Measurements from ENCODE around the gene CCL4L2.
"Not testable (repeated sequence)": the region's sequence is repeated elsewhere in the genome, so short reads cannot be mapped to it uniquely, and the experiment has no call there.

Gene CCL4L2

GRCh38 chr17:36185416-36185815 is 25.4 kb upstream of the CCL4L2 start:
- in situ Hi-C loops (cut with HindIII; ENCODE audit: low sequenced_read_pairs), result no loop called here
- DNase-seq (ENCODE audit: low read depth), result no peak
- H3K4me3 ChIP-seq (ENCODE audit: low read depth, low read length), result no peak overlapping the region
- no peak for TF ChIP-seq CTCF (IDR thresholded peaks at IDR 0.05; ENCODE audit: low read depth, low read length, missing control alignments)

- DNase-seq (ENCODE audit: low read depth); in situ Hi-C loops (cut with HindIII; ENCODE audit: low sequenced_read_pairs); H3K4me3 ChIP-seq (ENCODE audit: low read depth, low read length): not testable (repeated sequence)
These were observed 23.8 kb upstream of the CCL4L2 start for GRCh38 chr17:36186810-36187763.

GRCh38 chr17:36187943-36188665 is 22.8 kb upstream of the CCL4L2 start:
- DNase-seq (ENCODE audit: low read depth); in situ Hi-C loops (cut with HindIII; ENCODE audit: low sequenced_read_pairs); H3K4me3 ChIP-seq (ENCODE audit: low read depth, low read length): not testable (repeated sequence)

- in situ Hi-C loops (cut with HindIII; ENCODE audit: low sequenced_read_pairs), result no loop called here
- DNase-seq (ENCODE audit: low read depth), result no peak
- H3K4me3 ChIP-seq (ENCODE audit: low read depth, low read length), result no peak overlapping the region
- no peak for TF ChIP-seq CTCF (IDR thresholded peaks at IDR 0.05; ENCODE audit: low read depth, low read length, missing control alignments)
These were observed 22.0 kb upstream of the CCL4L2 start for GRCh38 chr17:36188891-36189306.

GRCh38 chr17:36189993-36190392 is 20.9 kb upstream of the CCL4L2 start:
- DNase-seq (ENCODE audit: low read depth); H3K4me3 ChIP-seq (ENCODE audit: low read depth, low read length); in situ Hi-C loops (cut with HindIII; ENCODE audit: low sequenced_read_pairs): not testable (repeated sequence)

- DNase-seq (ENCODE audit: low read depth); in situ Hi-C loops (cut with HindIII; ENCODE audit: low sequenced_read_pairs): not testable (repeated sequence)
These were observed 20.1 kb upstream of the CCL4L2 start for GRCh38 chr17:36190549-36191330.

GRCh38 chr17:36193216-36193775 is 17.6 kb upstream of the CCL4L2 start:
- in situ Hi-C loops (cut with HindIII; ENCODE audit: low sequenced_read_pairs), result no loop called here
- DNase-seq (ENCODE audit: low read depth), result no peak
- no peak for TF ChIP-seq CTCF (IDR thresholded peaks at IDR 0.05; ENCODE audit: low read depth, low read length, missing control alignments)
- no peak overlapping the region for H3K4me3 ChIP-seq (ENCODE audit: low read depth, low read length)

More at GRCh38 chr17:36190549-36191330, 20.1 kb upstream of the CCL4L2 start:
- H3K4me3 ChIP-seq (ENCODE audit: low read depth, low read length), result not testable (repeated sequence)

- DNase-seq (ENCODE audit: low read depth); H3K4me3 ChIP-seq (ENCODE audit: low read depth, low read length); in situ Hi-C loops (cut with HindIII; ENCODE audit: low sequenced_read_pairs): not testable (repeated sequence)
These were observed 16.6 kb upstream of the CCL4L2 start for GRCh38 chr17:36194147-36194831.

GRCh38 chr17:36194832-36195433 is 15.9 kb upstream of the CCL4L2 start:
- H3K4me3 ChIP-seq (ENCODE audit: low read depth, low read length); in situ Hi-C loops (cut with HindIII; ENCODE audit: low sequenced_read_pairs); DNase-seq (ENCODE audit: low read depth): not testable (repeated sequence)
